Parathyroid adenoma (tissue), 2 donors: Measurements from ENCODE around the gene GPC5.

Source experiments
- H2AFZ ChIP-seq: fragments of 300-600 bp; sonication (generic); one replicate; pipeline ENCODE4 v1.7.0; 2017; ENCODE audit warnings: antibody characterized with exemption, mild to moderate bottlenecking
- H3K27ac ChIP-seq: fragments of 300-600 bp; sonication (generic); one replicate; pipeline ENCODE4 v1.7.0; 2017
- H3K27me3 ChIP-seq: fragments of 300-600 bp; sonication (generic); one replicate; pipeline ENCODE4 v1.7.0; 2017; ENCODE audit warnings: low read length; ENCODE audit not compliant: control insufficient read depth, insufficient read depth
- H3K36me3 ChIP-seq: fragments of 300-600 bp; sonication (generic); one replicate; pipeline ENCODE4 v1.7.0; 2017; ENCODE audit warnings: low read length; ENCODE audit not compliant: control insufficient read depth, insufficient read depth
- H3K4me1 ChIP-seq: fragments of 300-600 bp; sonication (generic); one replicate; pipeline ENCODE4 v1.7.0; 2017; ENCODE audit warnings: control low read depth
- H3K4me2 ChIP-seq: fragments of 300-600 bp; sonication (generic); one replicate; pipeline ENCODE4 v1.7.0; 2017; ENCODE audit warnings: low read length
- H3K4me3 ChIP-seq: fragments of 300-600 bp; sonication (generic); one replicate; pipeline ENCODE4 v1.7.0; 2017; ENCODE audit warnings: low read depth, low read length
- H3K79me2 ChIP-seq: fragments of 300-600 bp; sonication (generic); one replicate; pipeline ENCODE4 v1.7.0; 2017; ENCODE audit warnings: control low read depth
- H3K9ac ChIP-seq: fragments of 300-600 bp; sonication (generic); one replicate; pipeline ENCODE4 v1.7.0; 2017; ENCODE audit warnings: mild to moderate bottlenecking
- H3K9me3 ChIP-seq: fragments of 300-600 bp; sonication (generic); one replicate; pipeline ENCODE4 v1.7.0; 2017; ENCODE audit warnings: low read length; ENCODE audit not compliant: control insufficient read depth
- TF ChIP-seq, protein P1 (sequence below): fragments of 300-600 bp; sonication (generic); IDR thresholded peaks from one replicate; pipeline ENCODE4 v1.7.0; 2017; ENCODE audit warnings: antibody characterized with exemption, mild to moderate bottlenecking
- donor health status: primary hyperparathyroidism.

Gene GPC5

DNA sequence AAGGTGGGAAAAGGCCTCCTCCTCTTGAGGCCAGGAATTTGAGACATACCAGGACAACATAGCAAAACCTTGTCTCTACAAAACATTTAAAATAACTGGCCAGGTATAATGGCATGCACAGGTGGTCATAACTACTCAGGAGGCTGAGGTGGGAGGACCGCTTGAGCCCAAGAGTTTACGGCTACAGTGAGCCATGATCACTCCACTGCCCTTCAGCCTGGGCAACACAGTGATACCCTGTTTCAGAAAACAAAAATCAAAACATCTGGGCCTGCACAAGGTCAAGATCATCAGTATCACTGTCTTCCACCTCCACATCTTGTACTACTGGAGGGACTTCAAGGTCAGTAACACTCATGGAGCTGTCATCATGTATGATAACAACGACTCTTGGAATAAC, 1085.5 kb downstream of the GPC5 start:
- no peaks in the 10 kb centered on the region for H3K36me3 ChIP-seq
- H3K27me3 ChIP-seq: no peaks in the 10 kb centered on the region
- no peaks in the 10 kb centered on the region for H3K79me2 ChIP-seq
- H3K4me2 ChIP-seq: no peak overlapping the region
- H3K4me1 ChIP-seq: no peaks in the 10 kb centered on the region
- TF ChIP-seq, protein P1, sequence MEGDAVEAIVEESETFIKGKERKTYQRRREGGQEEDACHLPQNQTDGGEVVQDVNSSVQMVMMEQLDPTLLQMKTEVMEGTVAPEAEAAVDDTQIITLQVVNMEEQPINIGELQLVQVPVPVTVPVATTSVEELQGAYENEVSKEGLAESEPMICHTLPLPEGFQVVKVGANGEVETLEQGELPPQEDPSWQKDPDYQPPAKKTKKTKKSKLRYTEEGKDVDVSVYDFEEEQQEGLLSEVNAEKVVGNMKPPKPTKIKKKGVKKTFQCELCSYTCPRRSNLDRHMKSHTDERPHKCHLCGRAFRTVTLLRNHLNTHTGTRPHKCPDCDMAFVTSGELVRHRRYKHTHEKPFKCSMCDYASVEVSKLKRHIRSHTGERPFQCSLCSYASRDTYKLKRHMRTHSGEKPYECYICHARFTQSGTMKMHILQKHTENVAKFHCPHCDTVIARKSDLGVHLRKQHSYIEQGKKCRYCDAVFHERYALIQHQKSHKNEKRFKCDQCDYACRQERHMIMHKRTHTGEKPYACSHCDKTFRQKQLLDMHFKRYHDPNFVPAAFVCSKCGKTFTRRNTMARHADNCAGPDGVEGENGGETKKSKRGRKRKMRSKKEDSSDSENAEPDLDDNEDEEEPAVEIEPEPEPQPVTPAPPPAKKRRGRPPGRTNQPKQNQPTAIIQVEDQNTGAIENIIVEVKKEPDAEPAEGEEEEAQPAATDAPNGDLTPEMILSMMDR: no peak
- no peak overlapping the region for H2AFZ ChIP-seq
- H3K9me3 ChIP-seq: no peaks in the 10 kb centered on the region
- H3K27ac ChIP-seq: no peak overlapping the region
- no peak overlapping the region for H3K9ac ChIP-seq
- no peak overlapping the region for H3K4me3 ChIP-seq

DNA sequence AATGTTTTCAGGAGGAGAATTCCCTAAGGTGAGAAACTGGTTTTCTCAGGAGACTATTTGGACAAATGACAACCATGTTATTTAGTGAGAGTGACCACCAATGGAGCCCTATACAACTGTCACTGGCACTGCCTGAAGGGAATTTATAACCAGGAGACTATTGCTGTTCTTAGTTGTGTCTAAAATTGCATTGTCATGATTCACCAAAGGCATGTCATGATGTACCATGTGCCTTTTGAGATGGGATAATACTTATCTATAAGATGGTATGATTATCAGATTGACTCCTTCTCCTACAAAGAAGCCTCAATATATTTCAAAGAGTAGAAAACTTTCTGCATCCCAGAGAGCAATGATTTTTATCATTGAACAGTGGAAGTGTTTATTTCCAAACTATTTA, 1088.8 kb downstream of the GPC5 start:
- no peaks in the 10 kb centered on the region for H3K9me3 ChIP-seq
- no peak overlapping the region for H3K9ac ChIP-seq
- H3K79me2 ChIP-seq: no peaks in the 10 kb centered on the region
- no peaks in the 10 kb centered on the region for H3K36me3 ChIP-seq
- H3K4me1 ChIP-seq: no peaks in the 10 kb centered on the region
- no peak overlapping the region for H3K4me2 ChIP-seq
- no peak overlapping the region for H3K27ac ChIP-seq
- H3K27me3 ChIP-seq: no peaks in the 10 kb centered on the region
- no peak overlapping the region for H3K4me3 ChIP-seq
- TF ChIP-seq, protein P1: no peak
- H2AFZ ChIP-seq: no peak overlapping the region

DNA sequence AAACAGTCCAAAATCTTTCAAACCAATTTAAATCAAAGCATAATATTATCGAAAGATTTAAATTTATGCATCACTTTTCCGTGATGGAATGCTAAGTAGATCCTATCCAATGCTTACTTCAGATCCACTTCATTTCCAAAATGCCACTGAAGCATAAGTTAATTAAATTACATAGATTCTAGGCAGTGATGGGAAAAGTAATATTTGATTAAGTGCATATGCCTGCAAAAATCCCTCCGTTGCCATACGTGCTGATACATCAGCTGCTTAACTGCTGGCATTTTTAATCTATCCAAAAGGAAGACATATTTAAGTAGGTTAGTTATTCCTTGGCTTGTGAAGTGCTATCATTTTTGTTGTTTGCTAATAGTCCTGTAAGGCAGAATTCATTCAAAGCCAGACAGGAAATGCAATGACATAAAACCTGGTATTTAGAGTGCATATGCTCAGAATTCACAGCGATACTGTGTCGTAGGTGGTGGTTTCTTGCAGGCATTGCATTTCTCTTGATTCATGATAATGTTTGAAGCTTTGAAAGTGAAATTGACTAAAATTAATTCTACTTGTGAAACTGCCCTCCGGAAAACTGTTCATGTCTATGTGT, 1089.9 kb downstream of the GPC5 start:
- TF ChIP-seq, protein P1: no peak
- H3K79me2 ChIP-seq: no peaks in the 10 kb centered on the region
- H3K9ac ChIP-seq: no peak overlapping the region
- H3K9me3 ChIP-seq: no peaks in the 10 kb centered on the region
- no peak overlapping the region for H2AFZ ChIP-seq
- no peak overlapping the region for H3K4me3 ChIP-seq
- H3K27me3 ChIP-seq: no peaks in the 10 kb centered on the region
- H3K4me2 ChIP-seq: no peak overlapping the region
- no peaks in the 10 kb centered on the region for H3K36me3 ChIP-seq
- H3K27ac ChIP-seq: no peak overlapping the region
- no peaks in the 10 kb centered on the region for H3K4me1 ChIP-seq

DNA sequence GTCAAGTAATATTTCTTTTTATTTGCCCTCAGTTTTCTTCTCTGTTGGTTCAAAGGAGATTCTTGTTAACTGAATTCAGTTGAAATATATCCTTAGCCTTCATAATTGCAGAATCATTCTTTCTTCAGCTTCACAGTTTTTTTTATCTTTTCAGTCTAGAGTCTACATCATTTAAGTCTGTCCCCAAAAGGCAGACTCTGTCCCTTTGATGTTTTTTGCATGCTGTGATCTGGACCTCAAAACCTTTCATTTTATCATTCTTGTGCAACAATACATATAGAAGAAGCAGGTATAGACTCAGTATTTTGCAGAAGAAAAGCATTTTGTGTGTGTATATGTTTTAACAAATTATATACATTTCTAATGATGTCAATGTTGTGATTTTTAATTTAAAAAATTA, 1093.4 kb downstream of the GPC5 start:
- Histone ChIP-seq H3K4me1 (no peaks in the 10 kb centered on the region), H3K27ac (no peak overlapping the region), H3K9ac (no peak overlapping the region), H3K4me2 (no peak overlapping the region), H3K4me3 (no peak overlapping the region), H3K36me3 (no peaks in the 10 kb centered on the region), H3K9me3 (no peaks in the 10 kb centered on the region), H3K27me3 (no peaks in the 10 kb centered on the region), H2AFZ (no peak overlapping the region), H3K79me2 (no peaks in the 10 kb centered on the region)
- TF ChIP-seq, protein P1: no peak

DNA sequence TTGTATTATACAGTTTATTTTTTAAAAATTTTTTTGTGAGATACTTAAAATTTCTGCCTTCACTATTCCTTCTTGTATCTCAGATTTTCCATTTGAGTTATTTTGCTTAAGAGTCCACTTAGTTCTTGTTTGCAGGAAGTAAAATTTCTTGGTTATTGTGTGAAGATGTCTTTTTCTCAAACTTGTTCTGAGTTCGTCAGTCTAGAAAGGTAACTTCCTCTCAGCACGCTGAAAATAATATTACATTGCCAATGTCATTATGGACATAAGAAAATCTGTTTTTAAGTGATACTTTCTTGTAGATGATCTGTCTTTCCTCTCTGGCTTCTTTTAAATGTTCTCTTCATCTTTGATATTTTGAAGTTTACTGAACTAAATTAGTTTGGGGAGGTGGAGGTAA, 1096.5 kb downstream of the GPC5 start:
- Histone ChIP-seq H3K4me1 (no peaks in the 10 kb centered on the region), H3K27me3 (no peaks in the 10 kb centered on the region), H3K4me3 (no peak overlapping the region), H2AFZ (no peak overlapping the region), H3K9ac (no peak overlapping the region), H3K4me2 (no peak overlapping the region), H3K9me3 (no peaks in the 10 kb centered on the region), H3K36me3 (no peaks in the 10 kb centered on the region), H3K27ac (no peak overlapping the region), H3K79me2 (no peaks in the 10 kb centered on the region)
- TF ChIP-seq, protein P1: no peak
